Measurements from ENCODE around the gene MST1R.
A peak's percentile ranks its signal among the peaks of the same experiment; 100 is the strongest.

The MST1R gene

GRCh38 chr3:49900491-49901153 lies 3.1 kb downstream of the MST1R start:
- DNase-seq = no peak
- Histone ChIP-seq H3K4me2 (ENCODE audit: low read length, poor library complexity, severe bottlenecking) (no peak overlapping the region), H3K4me1 (ENCODE audit: control insufficient read depth, insufficient read depth, low read depth, low read length) (peaks cover 13% of the 10 kb centered on the region), H3K4ac (ENCODE audit: low read depth in 1 of 2, low read length in 2 of 2) (no peak overlapping the region), H3K4me3 (ENCODE audit: insufficient read depth in 1 of 2, low read depth in 1 of 2, low read length in 2 of 2) (no peak overlapping the region), H2BK120ac (ENCODE audit: low read depth, low read length) (no peak overlapping the region), H3K27me3 (ENCODE audit: control insufficient read depth in 1 of 2, insufficient read depth in 1 of 2, low read length in 2 of 2) (peaks cover 7 to 11% of the 10 kb centered on the region in 2 experiments), H3K9me3 (ENCODE audit: control insufficient read depth, low read length) (no peaks in the 10 kb centered on the region), H2BK15ac (ENCODE audit: low read depth, poor library complexity, severe bottlenecking) (no peak overlapping the region), H4K91ac (ENCODE audit: low read length) (no peak overlapping the region), H2AK5ac (ENCODE audit: low read length, severe bottlenecking) (no peak overlapping the region), H2AFZ (ENCODE audit: low read depth, low read length) (no peak overlapping the region), H3K9ac (ENCODE audit: low read length) (no peak overlapping the region), H3K23ac (ENCODE audit: low read length in 2 of 2) (no peak overlapping the region), H2BK5ac (ENCODE audit: low read depth, low read length, poor library complexity, severe bottlenecking) (no peak overlapping the region), H3K79me1 (replicated peaks; ENCODE audit: low read length, poor library complexity, severe bottlenecking) (no peaks in the 10 kb centered on the region), H3K27ac (ENCODE audit: low read length, poor library complexity, severe bottlenecking) (no peak overlapping the region), H4K8ac (ENCODE audit: low read length) (no peak overlapping the region), H3K14ac (ENCODE audit: low read length in 2 of 2) (peak overlapping the region in 1 of 2 experiments; percentile 44), H3K18ac (ENCODE audit: low read depth in 1 of 2, low read length in 2 of 2) (no peak overlapping the region), H2BK12ac (ENCODE audit: low read length in 2 of 2) (no peak overlapping the region), H3K36me3 (ENCODE audit: control insufficient read depth in 1 of 2, insufficient read depth in 2 of 2, low read depth in 1 of 2, low read length in 2 of 2) (no peaks in the 10 kb centered on the region)
- WGBS = 79% methylated on average over 8 of the region's 8 CpGs

GRCh38 chr3:49899815-49900214 lies 3.9 kb downstream of the MST1R start:
- Histone ChIP-seq H2BK15ac (ENCODE audit: low read depth, poor library complexity, severe bottlenecking) (no peak overlapping the region), H2BK120ac (ENCODE audit: low read depth, low read length) (no peak overlapping the region), H2AK5ac (ENCODE audit: low read length, severe bottlenecking) (no peak overlapping the region), H3K14ac (ENCODE audit: low read length in 2 of 2) (no peak overlapping the region), H3K18ac (ENCODE audit: low read depth in 1 of 2, low read length in 2 of 2) (no peak overlapping the region), H3K79me1 (replicated peaks; ENCODE audit: low read length, poor library complexity, severe bottlenecking) (no peaks in the 10 kb centered on the region), H3K36me3 (ENCODE audit: control insufficient read depth in 1 of 2, insufficient read depth in 2 of 2, low read depth in 1 of 2, low read length in 2 of 2) (no peaks in the 10 kb centered on the region), H3K9ac (ENCODE audit: low read length) (no peak overlapping the region), H3K23ac (ENCODE audit: low read length in 2 of 2) (no peak overlapping the region), H3K4me1 (ENCODE audit: control insufficient read depth, insufficient read depth, low read depth, low read length) (peaks cover 13% of the 10 kb centered on the region), H3K4ac (ENCODE audit: low read depth in 1 of 2, low read length in 2 of 2) (no peak overlapping the region), H4K91ac (ENCODE audit: low read length) (no peak overlapping the region), H3K4me2 (ENCODE audit: low read length, poor library complexity, severe bottlenecking) (no peak overlapping the region), H3K4me3 (ENCODE audit: insufficient read depth in 1 of 2, low read depth in 1 of 2, low read length in 2 of 2) (no peak overlapping the region), H3K9me3 (ENCODE audit: control insufficient read depth, low read length) (no peaks in the 10 kb centered on the region), H2BK5ac (ENCODE audit: low read depth, low read length, poor library complexity, severe bottlenecking) (no peak overlapping the region), H3K27me3 (ENCODE audit: control insufficient read depth in 1 of 2, insufficient read depth in 1 of 2, low read length in 2 of 2) (peaks cover 7 to 14% of the 10 kb centered on the region in 2 experiments), H2BK12ac (ENCODE audit: low read length in 2 of 2) (no peak overlapping the region), H3K27ac (ENCODE audit: low read length, poor library complexity, severe bottlenecking) (no peak overlapping the region), H2AFZ (ENCODE audit: low read depth, low read length) (no peak overlapping the region), H4K8ac (ENCODE audit: low read length) (no peak overlapping the region)
- WGBS = 55% methylated on average over 5 of the region's 5 CpGs
- DNase-seq = no peak

DNA sequence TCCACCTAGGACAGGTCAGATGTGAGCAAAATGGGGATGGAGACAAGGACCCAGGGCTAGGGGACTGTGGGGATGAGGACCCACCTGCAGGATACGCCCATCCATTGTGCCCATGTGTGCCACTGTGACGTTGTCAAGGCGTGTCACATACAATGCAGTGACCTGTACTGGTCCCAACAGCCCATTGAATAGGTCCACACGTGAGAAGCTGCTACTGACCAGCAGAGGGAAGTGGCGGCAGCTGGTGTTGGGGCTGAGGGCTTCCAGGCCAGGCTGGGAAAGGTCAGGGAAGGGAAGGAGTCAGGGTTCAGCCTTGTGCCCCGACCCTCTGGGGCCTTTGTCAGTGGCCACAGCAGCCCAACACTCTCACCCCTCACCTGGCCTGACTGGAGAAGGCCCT lies 4.7 kb downstream of the MST1R start:
- H3K4me1 ChIP-seq (ENCODE audit: control insufficient read depth, insufficient read depth, low read depth, low read length) = peaks cover 12% of the 10 kb centered on the region
- H3K9me3 ChIP-seq (ENCODE audit: control insufficient read depth, low read length) = no peaks in the 10 kb centered on the region
- H2BK120ac ChIP-seq (ENCODE audit: low read depth, low read length) = no peak overlapping the region
- H3K4me2 ChIP-seq (ENCODE audit: low read length, poor library complexity, severe bottlenecking) = no peak overlapping the region
- H3K27me3 ChIP-seq (ENCODE audit: control insufficient read depth in 1 of 2, insufficient read depth in 1 of 2, low read length in 2 of 2) = peaks cover 7 to 14% of the 10 kb centered on the region in 2 experiments
- H3K9ac ChIP-seq (ENCODE audit: low read length) = no peak overlapping the region
- DNase-seq = no peak
- H3K27ac ChIP-seq (ENCODE audit: low read length, poor library complexity, severe bottlenecking) = no peak overlapping the region
- H2BK5ac ChIP-seq (ENCODE audit: low read depth, low read length, poor library complexity, severe bottlenecking) = no peak overlapping the region
- H3K4me3 ChIP-seq (ENCODE audit: insufficient read depth in 1 of 2, low read depth in 1 of 2, low read length in 2 of 2) = no peak overlapping the region
- no peak overlapping the region for H3K18ac ChIP-seq (ENCODE audit: low read depth in 1 of 2, low read length in 2 of 2)
- peak overlapping the region; percentile 13 for H4K91ac ChIP-seq (ENCODE audit: low read length)
- H3K36me3 ChIP-seq (ENCODE audit: control insufficient read depth in 1 of 2, insufficient read depth in 2 of 2, low read depth in 1 of 2, low read length in 2 of 2) = no peaks in the 10 kb centered on the region
- H3K79me1 ChIP-seq (replicated peaks; ENCODE audit: low read length, poor library complexity, severe bottlenecking) = no peaks in the 10 kb centered on the region
- no peak overlapping the region for H3K23ac ChIP-seq (ENCODE audit: low read length in 2 of 2)
- H2BK12ac ChIP-seq (ENCODE audit: low read length in 2 of 2) = no peak overlapping the region
- H2AK5ac ChIP-seq (ENCODE audit: low read length, severe bottlenecking) = no peak overlapping the region
- no peak overlapping the region for H2BK15ac ChIP-seq (ENCODE audit: low read depth, poor library complexity, severe bottlenecking)
- H3K14ac ChIP-seq (ENCODE audit: low read length in 2 of 2) = no peak overlapping the region
- no peak overlapping the region for H4K8ac ChIP-seq (ENCODE audit: low read length)
- H2AFZ ChIP-seq (ENCODE audit: low read depth, low read length) = no peak overlapping the region
- 66% methylated on average over 6 of the region's 6 CpGs for WGBS
- H3K4ac ChIP-seq (ENCODE audit: low read depth in 1 of 2, low read length in 2 of 2) = no peak overlapping the region

DNA sequence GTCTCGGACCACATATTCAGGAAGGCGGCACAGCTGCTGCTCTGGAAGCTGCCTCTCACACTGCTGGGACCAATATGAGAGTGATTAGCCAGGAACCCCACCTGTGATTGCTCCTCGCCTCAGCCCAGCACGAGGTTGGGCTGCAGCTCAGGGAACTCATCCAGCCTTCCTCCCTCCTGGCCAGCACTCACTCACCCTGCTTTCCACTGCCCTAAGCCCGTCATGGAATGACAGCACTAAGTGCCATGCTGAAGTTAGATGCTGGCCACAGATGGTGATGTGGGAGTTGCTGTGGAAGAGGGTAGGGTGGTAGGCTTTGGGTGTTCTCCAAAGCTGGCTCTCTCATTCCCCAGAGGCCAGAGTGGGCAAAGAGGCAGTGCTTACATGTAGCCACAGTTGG lies 7.3 kb downstream of the MST1R start:
- Histone ChIP-seq H3K4me3 (ENCODE audit: insufficient read depth in 1 of 2, low read depth in 1 of 2, low read length in 2 of 2) (no peak overlapping the region), H2BK120ac (ENCODE audit: low read depth, low read length) (no peak overlapping the region), H3K4ac (ENCODE audit: low read depth in 1 of 2, low read length in 2 of 2) (no peak overlapping the region), H2BK15ac (ENCODE audit: low read depth, poor library complexity, severe bottlenecking) (no peak overlapping the region), H3K4me2 (ENCODE audit: low read length, poor library complexity, severe bottlenecking) (no peak overlapping the region), H3K18ac (ENCODE audit: low read depth in 1 of 2, low read length in 2 of 2) (no peak overlapping the region), H3K9me3 (ENCODE audit: control insufficient read depth, low read length) (no peaks in the 10 kb centered on the region), H3K23ac (ENCODE audit: low read length in 2 of 2) (no peak overlapping the region), H4K91ac (ENCODE audit: low read length) (peak overlapping the region; percentile 18), H3K27me3 (ENCODE audit: control insufficient read depth in 1 of 2, insufficient read depth in 1 of 2, low read length in 2 of 2) (peaks cover 7 to 14% of the 10 kb centered on the region in 2 experiments), H4K8ac (ENCODE audit: low read length) (peak overlapping the region; percentile 46), H2AK5ac (ENCODE audit: low read length, severe bottlenecking) (no peak overlapping the region), H3K14ac (ENCODE audit: low read length in 2 of 2) (no peak overlapping the region), H2BK12ac (ENCODE audit: low read length in 2 of 2) (no peak overlapping the region), H3K4me1 (ENCODE audit: control insufficient read depth, insufficient read depth, low read depth, low read length) (peaks cover 6% of the 10 kb centered on the region), H3K79me1 (replicated peaks; ENCODE audit: low read length, poor library complexity, severe bottlenecking) (no peaks in the 10 kb centered on the region), H3K36me3 (ENCODE audit: control insufficient read depth in 1 of 2, insufficient read depth in 2 of 2, low read depth in 1 of 2, low read length in 2 of 2) (no peaks in the 10 kb centered on the region), H3K9ac (ENCODE audit: low read length) (no peak overlapping the region), H3K27ac (ENCODE audit: low read length, poor library complexity, severe bottlenecking) (no peak overlapping the region), H2BK5ac (ENCODE audit: low read depth, low read length, poor library complexity, severe bottlenecking) (no peak overlapping the region), H2AFZ (ENCODE audit: low read depth, low read length) (no peak overlapping the region)
- 82% methylated on average over 5 of the region's 5 CpGs for WGBS
- DNase-seq = no peak

Data from mesenchymal stem cell (in vitro differentiated cells and primary cell).